OCI-LY7 (cell line): ENCODE results near the gene SLC2A4RG. TPM values are rescaled to one million over a fixed set of nuclear protein-coding genes. Genes with fewer than 3 reads are reported as not detected.

Experiments used
- BruUV-seq: library from RNA; stranded (reverse); fragments of 400-500 nt; replicated peaks from 2 replicates; lab custom pipeline; 2021; lab: Mats Ljungman, UMichigan
- CTCF ChIA-PET: fragments of 300-600 bp; sonication (Branson Sonifier 250); formaldehyde crosslinking; loops from one replicate; lab custom pipeline; 2022; ENCODE audit warnings: antibody characterized with exemption; ENCODE audit not compliant: unreplicated experiment; lab: Charles Lee
- POLR2A ChIA-PET: fragments of 300-600 bp; sonication (Branson Sonifier 250); formaldehyde crosslinking; loops from one replicate; lab custom pipeline; 2022; ENCODE audit warnings: antibody characterized with exemption; lab: Charles Lee
- DNase-seq: peaks from one replicate; pipeline ENCODE4 v3.0.0-alpha.2; 2015; ENCODE audit warnings: low spot score
- H2AFZ ChIP-seq: fragments of 200-600 bp; sonication (generic), shearing (Covaris generic); 2 replicates; pipeline ENCODE4 v1.6.1; 2014; ENCODE audit warnings: mild to moderate bottlenecking, antibody characterized with exemption, low read length, moderate library complexity
- H3K27ac ChIP-seq: fragments of 200-600 bp; sonication (generic); 2 replicates; pipeline ENCODE4 v1.5.1; 2014; ENCODE audit warnings: mixed run types, low read depth, mild to moderate bottlenecking, moderate library complexity, low read length, inconsistent platforms; ENCODE audit not compliant: poor library complexity, severe bottlenecking
- H3K36me3 ChIP-seq: fragments of 200-600 bp; sonication (generic); 2 replicates; pipeline ENCODE4 v1.6.1; 2014; ENCODE audit warnings: mild to moderate bottlenecking, antibody characterized with exemption, low read length, moderate library complexity, mixed read lengths; ENCODE audit not compliant: insufficient read depth
- H3K4me1 ChIP-seq: fragments of 200-600 bp; sonication (generic); 2 replicates; pipeline ENCODE4 v1.5.1; 2014; ENCODE audit warnings: mild to moderate bottlenecking, low read length; ENCODE audit not compliant: insufficient read depth, poor library complexity, severe bottlenecking
- H3K4me2 ChIP-seq: fragments of 200-600 bp; sonication (generic); 2 replicates; pipeline ENCODE4 v1.6.1; 2014; ENCODE audit warnings: mild to moderate bottlenecking, low read length
- H3K4me3 ChIP-seq: fragments of 200-600 bp; sonication (generic); 2 replicates; pipeline ENCODE4 v1.5.1; 2014; ENCODE audit warnings: mild to moderate bottlenecking, low read depth, low read length; ENCODE audit not compliant: poor library complexity, severe bottlenecking
- H3K79me2 ChIP-seq: fragments of 200-600 bp; sonication (generic); 2 replicates; pipeline ENCODE4 v1.6.1; 2016; ENCODE audit warnings: low read depth, mild to moderate bottlenecking, low read length, moderate library complexity, mixed read lengths; ENCODE audit not compliant: insufficient read depth
- H3K9me2 ChIP-seq: fragments of 200-600 bp; sonication (generic); 2 replicates; pipeline ENCODE4 v1.6.1; 2016; ENCODE audit warnings: mild to moderate bottlenecking, low read length, mixed read lengths; ENCODE audit not compliant: insufficient read depth
- H3K9me3 ChIP-seq: fragments of 200-600 bp; sonication (generic); 2 replicates; pipeline ENCODE4 v1.6.1; 2014; ENCODE audit warnings: mild to moderate bottlenecking, mixed run types, low read length, mixed read lengths
- H4K20me1 ChIP-seq: fragments of 200-600 bp; sonication (generic); 2 replicates; pipeline ENCODE4 v1.6.1; 2014; ENCODE audit warnings: mild to moderate bottlenecking, antibody characterized with exemption, low read length, moderate library complexity, mixed read lengths; ENCODE audit not compliant: insufficient read depth
- EZH2phosphoT487 ChIP-seq: fragments of 200-600 bp; sonication (generic); IDR thresholded peaks from 2 replicates; pipeline ENCODE4 v1.6.1; 2018; ENCODE audit warnings: low read depth, borderline replicate concordance, mild to moderate bottlenecking, mixed run types, antibody characterized with exemption, low read length, moderate library complexity, mixed read lengths
- intact Hi-C: fragments of 100-400 bp; cut with micrococcal nuclease; formaldehyde crosslinking; loops from one replicate; pipeline ENCODE4 v1.10.0; 2022; ENCODE audit not compliant: unreplicated experiment
- total RNA-seq, 2 experiments: library from RNA; depleted of rRNA in 1 of 2; stranded (reverse); fragments of >200 nt in 1 of 2; shearing (Covaris generic) in 1 of 2; gene quantifications; 2 replicates each; pipeline ENCODE4 v1.2.3, GENCODE V29; 2014 to 2022
- TF ChIP-seq, protein P1 (sequence below): fragments of 200-600 bp; sonication (generic); conservative IDR thresholded peaks from 2 replicates; pipeline ENCODE4 v1.5.1; 2014; ENCODE audit warnings: mild to moderate bottlenecking, antibody characterized with exemption, low read length, moderate library complexity, mixed read lengths

The SLC2A4RG gene
- total RNA-seq, 2 experiments from 2014 or later, result 77.9 to 113 TPM

DNA sequence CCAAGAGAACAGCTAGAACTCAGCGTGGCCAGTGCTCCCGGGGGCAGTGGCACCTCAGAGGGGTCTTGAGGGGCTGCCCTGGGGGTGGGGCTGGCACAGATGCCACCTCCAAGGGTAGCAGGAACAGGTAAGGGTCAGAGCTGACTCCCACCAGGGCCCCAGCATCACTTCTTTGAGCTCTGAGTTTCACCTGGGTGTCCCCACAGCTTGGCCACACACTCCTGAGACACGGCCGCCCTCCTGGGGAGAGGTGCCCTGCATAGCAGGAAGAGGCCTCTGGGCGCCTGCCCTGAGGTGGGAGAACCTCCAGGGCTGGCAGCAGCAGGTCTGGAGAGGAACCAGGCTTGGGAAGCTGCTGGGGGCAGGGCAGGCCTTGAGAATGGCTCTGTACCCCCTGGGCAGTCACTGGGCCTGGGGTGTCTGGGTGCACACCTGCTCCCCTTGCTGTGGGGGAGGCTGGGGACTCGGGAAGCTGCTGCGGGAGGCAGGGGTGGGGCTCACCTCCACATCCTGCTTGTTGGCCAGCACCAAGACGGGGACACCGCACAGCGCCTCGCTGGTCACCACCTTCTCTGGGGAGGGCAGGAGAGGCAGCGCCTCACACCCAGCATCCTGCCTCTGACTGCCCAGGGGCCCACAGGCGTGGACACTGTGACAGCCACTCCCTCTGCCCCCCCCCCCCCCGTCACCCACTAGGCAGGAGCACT is 38.1 kb upstream of the SLC2A4RG start:
- DNase-seq, result no peak
- Histone ChIP-seq H3K27ac (no peak overlapping the region), H3K9me2 (no peaks in the 10 kb centered on the region), H3K36me3 (peaks cover 44% of the 10 kb centered on the region), H3K4me2 (no peak overlapping the region), H3K9me3 (no peaks in the 10 kb centered on the region), H2AFZ (no peak overlapping the region), H4K20me1 (peaks cover 7% of the 10 kb centered on the region; the same call in 1 of the 2 replicates), H3K79me2 (peaks cover 12% of the 10 kb centered on the region), H3K4me1 (peaks cover 16% of the 10 kb centered on the region), H3K4me3 (no peak overlapping the region)
- intact Hi-C loops, result no loop called here
- no TSS peak for BruUV-seq
- TF ChIP-seq, protein P1, sequence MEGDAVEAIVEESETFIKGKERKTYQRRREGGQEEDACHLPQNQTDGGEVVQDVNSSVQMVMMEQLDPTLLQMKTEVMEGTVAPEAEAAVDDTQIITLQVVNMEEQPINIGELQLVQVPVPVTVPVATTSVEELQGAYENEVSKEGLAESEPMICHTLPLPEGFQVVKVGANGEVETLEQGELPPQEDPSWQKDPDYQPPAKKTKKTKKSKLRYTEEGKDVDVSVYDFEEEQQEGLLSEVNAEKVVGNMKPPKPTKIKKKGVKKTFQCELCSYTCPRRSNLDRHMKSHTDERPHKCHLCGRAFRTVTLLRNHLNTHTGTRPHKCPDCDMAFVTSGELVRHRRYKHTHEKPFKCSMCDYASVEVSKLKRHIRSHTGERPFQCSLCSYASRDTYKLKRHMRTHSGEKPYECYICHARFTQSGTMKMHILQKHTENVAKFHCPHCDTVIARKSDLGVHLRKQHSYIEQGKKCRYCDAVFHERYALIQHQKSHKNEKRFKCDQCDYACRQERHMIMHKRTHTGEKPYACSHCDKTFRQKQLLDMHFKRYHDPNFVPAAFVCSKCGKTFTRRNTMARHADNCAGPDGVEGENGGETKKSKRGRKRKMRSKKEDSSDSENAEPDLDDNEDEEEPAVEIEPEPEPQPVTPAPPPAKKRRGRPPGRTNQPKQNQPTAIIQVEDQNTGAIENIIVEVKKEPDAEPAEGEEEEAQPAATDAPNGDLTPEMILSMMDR, result no peak
- no peak for TF ChIP-seq EZH2phosphoT487
- CTCF ChIA-PET, result no interaction called here
- POLR2A ChIA-PET, result no interaction called here

DNA sequence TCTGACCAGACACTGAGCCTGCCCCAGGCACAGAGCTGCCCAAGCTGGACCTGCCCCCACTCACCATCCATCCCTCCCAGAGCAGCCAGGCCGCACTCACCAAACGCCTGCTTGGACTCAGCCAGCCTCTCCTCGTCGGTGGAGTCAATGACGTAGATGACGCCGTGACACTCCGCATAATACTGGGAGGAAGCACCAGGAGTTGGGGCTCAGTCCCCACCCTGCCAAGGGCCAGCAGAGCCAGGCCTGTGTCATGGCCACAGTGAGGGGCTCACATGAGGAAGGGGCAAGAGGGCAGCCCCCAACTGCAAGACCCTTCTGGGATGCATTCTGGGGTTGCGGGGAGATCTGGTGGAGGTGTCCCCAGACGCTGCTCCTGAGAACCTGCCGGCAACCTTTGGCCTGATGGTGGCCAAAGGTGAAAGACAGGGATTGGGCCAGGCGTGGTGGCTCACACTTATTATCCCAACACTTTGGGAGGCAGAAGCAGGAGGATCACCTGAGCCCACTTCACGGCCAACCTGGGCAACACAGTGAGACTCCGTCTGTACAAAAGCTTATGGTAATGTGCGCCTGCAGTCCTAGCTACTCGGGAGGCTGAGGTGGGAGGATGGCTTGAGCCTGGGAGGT is 37.4 kb upstream of the SLC2A4RG start:
- no peaks in the 10 kb centered on the region for H3K9me2 ChIP-seq
- H3K4me1 ChIP-seq, result peaks cover 18% of the 10 kb centered on the region
- TF ChIP-seq, protein P1, result no peak
- TF ChIP-seq EZH2phosphoT487, result no peak
- H3K36me3 ChIP-seq, result peaks cover 45% of the 10 kb centered on the region
- no peak overlapping the region for H3K4me2 ChIP-seq
- no peak overlapping the region for H3K27ac ChIP-seq
- CTCF ChIA-PET, result no interaction called here
- no peaks in the 10 kb centered on the region for H3K9me3 ChIP-seq
- intact Hi-C loops, result no loop called here
- BruUV-seq, result no TSS peak
- H2AFZ ChIP-seq, result no peak overlapping the region
- H3K4me3 ChIP-seq, result no peak overlapping the region
- H3K79me2 ChIP-seq, result peaks cover 19% of the 10 kb centered on the region
- H4K20me1 ChIP-seq, result peaks cover 8% of the 10 kb centered on the region; the same call in 1 of the 2 replicates
- POLR2A ChIA-PET, result interaction anchor here (0.8 kb wide), 1 partner anchor 54 kb away, joined by 3 read pairs; no protein-coding TSS in a partner anchor
- no peak for DNase-seq
